Smooth muscle cell (in vitro differentiated cells): ENCODE results near the gene WFIKKN2. TPM values are rescaled to one million over a fixed set of nuclear protein-coding genes. Genes with fewer than 3 reads are reported as not detected.

Source experiments
- DNase-seq: peaks from one replicate; lab custom pipeline; 2025; ENCODE audit not compliant: unreplicated experiment; lab: John Stamatoyannopoulos, UW
- H2AFZ ChIP-seq: fragments of 200-600 bp; sonication (generic); 2 replicates; pipeline ENCODE4 v1.6.0; 2016; ENCODE audit warnings: antibody characterized with exemption, low read depth, mild to moderate bottlenecking
- H3F3A ChIP-seq: fragments of 200-600 bp; sonication (generic); 2 replicates; pipeline ENCODE4 v1.6.0; 2017; ENCODE audit warnings: antibody characterized with exemption, low read depth
- H3K27ac ChIP-seq: fragments of 200-600 bp; sonication (generic); 2 replicates; pipeline ENCODE4 v1.5.1; 2016; ENCODE audit warnings: low read depth, mild to moderate bottlenecking
- H3K27me3 ChIP-seq: fragments of 200-600 bp; sonication (generic); 2 replicates; pipeline ENCODE4 v1.6.1; 2016; ENCODE audit warnings: low read depth, mild to moderate bottlenecking
- H3K36me3 ChIP-seq: fragments of 200-600 bp; sonication (generic); 2 replicates; pipeline ENCODE4 v1.5.1; 2016; ENCODE audit warnings: low read depth
- H3K4me1 ChIP-seq: fragments of 200-600 bp; sonication (generic); 2 replicates; pipeline ENCODE4 v1.5.1; 2016; ENCODE audit warnings: low read depth
- H3K4me2 ChIP-seq: fragments of 200-600 bp; sonication (generic); 2 replicates; pipeline ENCODE4 v1.6.0; 2016; ENCODE audit warnings: mild to moderate bottlenecking
- H3K4me3 ChIP-seq: fragments of 200-600 bp; sonication (generic); 2 replicates; pipeline ENCODE4 v1.5.1; 2016; ENCODE audit warnings: mild to moderate bottlenecking
- H3K79me2 ChIP-seq: fragments of 200-600 bp; sonication (generic); 2 replicates; pipeline ENCODE4 v1.6.0; 2016; ENCODE audit warnings: low read depth, mild to moderate bottlenecking
- H3K9ac ChIP-seq: fragments of 200-600 bp; sonication (generic); 2 replicates; pipeline ENCODE4 v1.6.0; 2016; ENCODE audit warnings: low read depth
- H3K9me3 ChIP-seq: fragments of 200-600 bp; sonication (generic); replicated peaks from 2 replicates; pipeline ENCODE4 v1.5.1; 2016; ENCODE audit warnings: low read depth
- H4K20me1 ChIP-seq: fragments of 200-600 bp; sonication (generic); 2 replicates; pipeline ENCODE4 v1.6.0; 2016; ENCODE audit warnings: low read depth
- CTCF ChIP-seq: fragments of 200-600 bp; sonication (generic); IDR thresholded peaks from 2 replicates; pipeline ENCODE4 v1.5.1; 2017; ENCODE audit warnings: borderline replicate concordance, mild to moderate bottlenecking, antibody characterized with exemption; ENCODE audit not compliant: insufficient read depth, poor library complexity, severe bottlenecking
- WGBS: methylation state at CpG from one replicate; pipeline ENCODE4 v1.1.7; 2016; ENCODE audit warnings: low lambda C conversion rate; 5-methylcytosine and 5-hydroxymethylcytosine counted together
- polyA plus RNA-seq: library from polyadenylated mRNA; unstranded; fragments of >200 nt; fragmentation: Nextera tagmentation; extraction: Ambion mirVana; gene quantifications from 2 replicates; pipeline ENCODE4 v1.2.1, GENCODE V29; 2016
- total RNA-seq: library from RNA; depleted of rRNA; stranded (reverse); fragments of >200 nt; gene quantifications from 2 replicates; pipeline ENCODE4 v1.2.3, GENCODE V29; 2014

WFIKKN2 gene
- total and polyA plus RNA-seq, 2 experiments from 2014 or later: not detected

GRCh38 chr17:50836826-50837225 lies 1.4 kb downstream of the WFIKKN2 start:
- no peak overlapping the region for H3K4me2 ChIP-seq
- H3K36me3 ChIP-seq: no peaks in the 10 kb centered on the region
- no peak overlapping the region for H3K27ac ChIP-seq
- WGBS: 87% methylated on average over 11 of the region's 11 CpGs
- no peak overlapping the region for H3K4me3 ChIP-seq
- H4K20me1 ChIP-seq: no peaks in the 10 kb centered on the region
- peaks cover 17% of the 10 kb centered on the region for H3K4me1 ChIP-seq
- H3F3A ChIP-seq: no peaks in the 10 kb centered on the region
- no peaks in the 10 kb centered on the region for H3K79me2 ChIP-seq
- no peaks in the 10 kb centered on the region for H3K27me3 ChIP-seq
- H3K9ac ChIP-seq: no peak overlapping the region
- no peaks in the 10 kb centered on the region for H3K9me3 ChIP-seq
- no peak for DNase-seq
- no peak overlapping the region for H2AFZ ChIP-seq
- TF ChIP-seq CTCF: no peak

GRCh38 chr17:50837286-50837979 lies 2.0 kb downstream of the WFIKKN2 start:
- Histone ChIP-seq H2AFZ (no peak overlapping the region), H3K36me3 (no peaks in the 10 kb centered on the region), H3K27me3 (no peaks in the 10 kb centered on the region), H3K4me3 (no peak overlapping the region), H3K9me3 (no peaks in the 10 kb centered on the region), H3K9ac (no peak overlapping the region), H4K20me1 (no peaks in the 10 kb centered on the region), H3K27ac (no peak overlapping the region), H3F3A (no peaks in the 10 kb centered on the region), H3K79me2 (no peaks in the 10 kb centered on the region), H3K4me1 (peaks cover 17% of the 10 kb centered on the region), H3K4me2 (no peak overlapping the region)
- WGBS: 87% methylated on average over 7 of the region's 7 CpGs
- TF ChIP-seq CTCF: no peak
- no peak for DNase-seq

GRCh38 chr17:50837980-50838954 lies 2.9 kb downstream of the WFIKKN2 start:
- Histone ChIP-seq H2AFZ (no peak overlapping the region), H3K4me1 (peaks cover 17% of the 10 kb centered on the region), H3K79me2 (no peaks in the 10 kb centered on the region), H3K4me2 (no peak overlapping the region), H3K27me3 (no peaks in the 10 kb centered on the region), H3K9ac (no peak overlapping the region), H3F3A (no peaks in the 10 kb centered on the region), H4K20me1 (no peaks in the 10 kb centered on the region), H3K36me3 (no peaks in the 10 kb centered on the region), H3K4me3 (no peak overlapping the region), H3K9me3 (no peaks in the 10 kb centered on the region), H3K27ac (no peak overlapping the region)
- DNase-seq: no peak
- TF ChIP-seq CTCF: no peak
- 73% methylated on average over 21 of the region's 21 CpGs for WGBS
